VCaP (cell line): Measurements from ENCODE around the gene SLC2A6.
A peak's percentile ranks its signal among the peaks of the same experiment; 100 is the strongest.

ENCODE experiments used
- H3K27ac ChIP-seq: fragments of 450-650 bp; 2 replicates; pipeline ENCODE4 v1.5.1; 2017
- TF ChIP-seq, protein P1 (sequence below): fragments of 450-650 bp; conservative IDR thresholded peaks from 2 replicates; pipeline ENCODE4 v1.5.1; 2017; ENCODE audit warnings: mild to moderate bottlenecking, moderate library complexity

Gene SLC2A6, protein sequence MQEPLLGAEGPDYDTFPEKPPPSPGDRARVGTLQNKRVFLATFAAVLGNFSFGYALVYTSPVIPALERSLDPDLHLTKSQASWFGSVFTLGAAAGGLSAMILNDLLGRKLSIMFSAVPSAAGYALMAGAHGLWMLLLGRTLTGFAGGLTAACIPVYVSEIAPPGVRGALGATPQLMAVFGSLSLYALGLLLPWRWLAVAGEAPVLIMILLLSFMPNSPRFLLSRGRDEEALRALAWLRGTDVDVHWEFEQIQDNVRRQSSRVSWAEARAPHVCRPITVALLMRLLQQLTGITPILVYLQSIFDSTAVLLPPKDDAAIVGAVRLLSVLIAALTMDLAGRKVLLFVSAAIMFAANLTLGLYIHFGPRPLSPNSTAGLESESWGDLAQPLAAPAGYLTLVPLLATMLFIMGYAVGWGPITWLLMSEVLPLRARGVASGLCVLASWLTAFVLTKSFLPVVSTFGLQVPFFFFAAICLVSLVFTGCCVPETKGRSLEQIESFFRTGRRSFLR

DNA sequence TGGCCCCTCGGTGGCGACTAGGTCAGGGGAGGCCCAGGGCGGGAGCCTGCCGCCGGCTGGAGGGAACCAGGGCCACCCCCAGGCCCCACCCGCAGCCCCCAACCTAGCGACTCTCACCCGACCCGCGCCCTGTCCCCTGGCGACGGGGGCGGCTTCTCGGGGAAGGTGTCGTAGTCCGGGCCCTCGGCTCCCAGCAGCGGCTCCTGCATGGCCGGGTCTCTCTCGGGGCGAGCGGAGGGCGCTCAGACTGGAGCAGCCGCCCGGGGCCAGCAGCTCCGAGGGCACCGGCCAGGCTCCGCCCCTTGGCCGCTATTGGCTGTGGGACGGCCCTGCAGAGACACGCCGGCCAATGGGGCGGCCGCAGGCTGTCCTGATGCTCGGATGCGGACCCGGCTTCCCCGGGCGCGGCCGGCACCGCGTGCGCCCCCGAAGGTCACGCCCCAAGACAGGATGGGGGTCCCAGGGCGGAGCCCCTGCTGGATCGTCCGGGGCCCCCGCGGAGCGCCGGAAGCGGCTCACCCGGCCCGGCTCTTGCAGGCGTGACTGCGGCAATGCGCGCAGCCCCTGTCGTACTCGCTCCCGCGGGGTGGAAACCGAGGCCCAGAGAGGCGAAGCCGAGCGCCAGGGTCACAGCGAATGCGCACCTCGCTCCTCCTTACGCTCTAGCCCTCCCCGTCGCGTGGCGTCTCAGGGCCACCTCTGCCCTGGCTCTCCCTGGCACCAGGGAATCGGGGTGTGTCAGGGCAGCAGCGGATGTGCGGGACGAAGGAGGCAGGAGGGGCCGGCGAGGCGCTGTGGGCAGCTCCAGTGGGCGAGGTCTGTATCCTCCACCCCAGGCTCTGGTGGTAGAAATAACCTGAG is at the start of gene SLC2A6:
SLC2A6 (minus strand) TSS at position 249 of the 861 bp plus-strand sequence; CDS start at position 209, 40 bp downstream.
- peak within 1 kb of the TSS; percentile 73; the same call in 1 of the 2 replicates for H3K27ac ChIP-seq

DNA sequence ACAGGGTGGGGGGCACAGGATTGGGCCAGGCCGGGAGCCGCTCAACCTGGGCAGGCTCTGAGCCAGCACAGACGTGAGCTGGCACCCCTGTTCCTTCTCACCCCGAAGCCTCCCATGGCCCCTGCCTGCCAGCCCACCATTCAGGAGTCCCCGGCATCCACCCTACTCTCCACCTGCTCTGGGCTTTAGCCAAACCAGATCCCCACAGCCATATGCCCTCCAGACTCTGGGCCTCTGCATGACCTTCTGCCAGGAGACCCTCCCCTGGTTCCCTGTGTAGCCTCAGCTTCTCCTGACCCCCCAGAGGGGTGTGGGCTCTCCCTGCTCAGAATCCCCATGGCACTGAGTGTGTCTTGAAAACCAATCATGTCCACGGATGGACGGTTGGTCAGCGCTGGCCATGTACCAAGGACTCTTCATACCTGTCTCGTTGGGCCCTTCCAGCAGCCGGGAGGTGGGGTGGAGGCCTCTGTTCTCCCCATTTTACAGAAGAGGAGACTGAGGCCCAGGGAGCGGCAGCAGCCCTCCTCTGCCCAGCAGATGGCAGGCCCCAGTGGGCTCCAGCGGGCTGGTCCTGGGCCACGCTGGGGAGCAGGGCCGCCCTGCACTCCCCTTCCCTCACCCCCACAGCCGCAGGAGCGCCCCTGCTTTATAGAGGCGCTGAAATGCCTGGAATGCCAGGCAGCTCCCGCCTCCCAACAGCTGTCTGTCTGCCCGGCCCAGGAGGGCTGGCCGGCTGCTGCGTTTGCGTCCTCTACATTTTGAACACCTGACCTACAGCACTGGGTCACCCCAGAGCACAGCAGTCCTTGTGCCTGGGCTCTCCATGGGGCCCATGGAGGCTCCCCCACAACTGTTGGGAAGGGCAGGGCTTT is 49.3 kb upstream of the SLC2A6 start:
- TF ChIP-seq, protein P1, sequence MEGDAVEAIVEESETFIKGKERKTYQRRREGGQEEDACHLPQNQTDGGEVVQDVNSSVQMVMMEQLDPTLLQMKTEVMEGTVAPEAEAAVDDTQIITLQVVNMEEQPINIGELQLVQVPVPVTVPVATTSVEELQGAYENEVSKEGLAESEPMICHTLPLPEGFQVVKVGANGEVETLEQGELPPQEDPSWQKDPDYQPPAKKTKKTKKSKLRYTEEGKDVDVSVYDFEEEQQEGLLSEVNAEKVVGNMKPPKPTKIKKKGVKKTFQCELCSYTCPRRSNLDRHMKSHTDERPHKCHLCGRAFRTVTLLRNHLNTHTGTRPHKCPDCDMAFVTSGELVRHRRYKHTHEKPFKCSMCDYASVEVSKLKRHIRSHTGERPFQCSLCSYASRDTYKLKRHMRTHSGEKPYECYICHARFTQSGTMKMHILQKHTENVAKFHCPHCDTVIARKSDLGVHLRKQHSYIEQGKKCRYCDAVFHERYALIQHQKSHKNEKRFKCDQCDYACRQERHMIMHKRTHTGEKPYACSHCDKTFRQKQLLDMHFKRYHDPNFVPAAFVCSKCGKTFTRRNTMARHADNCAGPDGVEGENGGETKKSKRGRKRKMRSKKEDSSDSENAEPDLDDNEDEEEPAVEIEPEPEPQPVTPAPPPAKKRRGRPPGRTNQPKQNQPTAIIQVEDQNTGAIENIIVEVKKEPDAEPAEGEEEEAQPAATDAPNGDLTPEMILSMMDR: no peak
- no peak overlapping the region for H3K27ac ChIP-seq

More for the DNA sequence above, at the start of gene SLC2A6:
- TF ChIP-seq, protein P1: no peak

DNA sequence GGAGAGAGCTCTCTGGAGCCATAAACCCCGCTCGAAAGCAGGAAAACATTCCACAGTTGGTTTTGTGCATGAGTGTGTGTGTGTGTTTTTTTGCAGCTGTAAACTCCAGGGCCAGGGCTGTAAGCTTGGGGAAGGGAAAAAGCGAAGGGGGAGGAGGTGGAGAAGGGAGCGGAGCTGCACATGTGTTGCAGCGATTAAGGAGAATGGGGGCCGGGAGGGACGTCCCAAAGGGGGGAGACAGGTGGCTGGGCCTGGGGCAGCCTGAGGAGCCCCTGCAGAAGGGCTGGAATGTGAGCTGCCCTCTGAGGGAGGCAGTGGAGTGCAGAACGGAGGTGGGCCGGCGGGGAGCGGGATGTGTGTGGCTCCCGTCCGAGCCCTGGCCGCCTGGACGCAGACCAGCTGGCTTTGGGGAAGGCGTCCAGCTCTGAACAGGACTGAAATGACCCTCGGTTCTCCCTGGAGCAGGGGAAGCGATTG is 48.6 kb upstream of the SLC2A6 start:
- TF ChIP-seq, protein P1: no peak
- H3K27ac ChIP-seq: no peak overlapping the region

DNA sequence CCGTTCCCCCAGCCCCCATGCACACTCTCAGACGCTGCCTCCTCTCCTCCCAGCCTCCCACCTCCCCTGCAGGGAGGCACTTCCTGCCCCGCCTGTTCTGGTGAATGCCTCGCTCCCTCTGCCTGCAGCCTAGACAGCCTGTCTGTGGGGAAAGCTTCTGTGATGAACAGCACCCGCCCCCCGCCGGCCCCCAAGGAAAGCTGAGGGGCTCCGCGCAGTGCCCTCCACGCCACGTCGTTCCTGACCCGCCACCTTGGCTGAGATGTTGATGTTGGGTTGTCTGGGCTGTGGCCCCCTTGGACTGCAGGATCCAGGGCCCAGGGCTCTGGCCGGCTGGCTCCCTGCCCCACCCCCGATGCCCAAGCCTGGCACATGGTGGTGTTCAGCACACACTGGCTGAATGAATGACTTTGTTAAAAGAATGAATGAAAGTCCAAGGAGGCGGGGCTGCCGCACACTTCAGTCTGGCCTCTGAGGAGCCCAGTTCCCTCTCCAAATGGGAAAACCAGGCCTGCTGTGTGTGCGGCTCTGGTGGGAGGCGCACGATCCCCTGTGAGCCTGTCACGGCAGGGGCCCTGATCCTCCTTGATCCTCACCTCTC is 47.9 kb upstream of the SLC2A6 start:
- H3K27ac ChIP-seq: no peak overlapping the region
- TF ChIP-seq, protein P1: no peak

DNA sequence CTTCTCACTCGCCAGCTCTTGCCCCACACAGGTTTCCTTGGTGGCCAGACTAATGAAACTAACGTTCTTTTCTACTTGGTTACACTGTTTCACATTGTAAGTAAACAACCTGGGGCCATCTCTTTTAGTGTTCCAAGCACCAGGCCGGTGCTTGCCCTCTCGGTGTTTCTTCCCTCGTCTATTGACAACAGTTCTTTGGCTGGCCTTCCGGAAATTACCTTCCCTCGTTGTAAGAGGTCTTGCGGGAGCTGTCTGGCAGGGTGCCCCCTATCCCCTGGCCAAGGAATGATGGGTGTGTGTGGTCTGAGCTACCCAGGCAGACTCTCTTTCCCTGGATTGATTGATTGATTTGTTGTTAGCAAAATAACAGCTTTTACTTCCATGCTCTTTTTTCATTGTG is 46.8 kb upstream of the SLC2A6 start:
- no peak overlapping the region for H3K27ac ChIP-seq
- TF ChIP-seq, protein P1: no peak

DNA sequence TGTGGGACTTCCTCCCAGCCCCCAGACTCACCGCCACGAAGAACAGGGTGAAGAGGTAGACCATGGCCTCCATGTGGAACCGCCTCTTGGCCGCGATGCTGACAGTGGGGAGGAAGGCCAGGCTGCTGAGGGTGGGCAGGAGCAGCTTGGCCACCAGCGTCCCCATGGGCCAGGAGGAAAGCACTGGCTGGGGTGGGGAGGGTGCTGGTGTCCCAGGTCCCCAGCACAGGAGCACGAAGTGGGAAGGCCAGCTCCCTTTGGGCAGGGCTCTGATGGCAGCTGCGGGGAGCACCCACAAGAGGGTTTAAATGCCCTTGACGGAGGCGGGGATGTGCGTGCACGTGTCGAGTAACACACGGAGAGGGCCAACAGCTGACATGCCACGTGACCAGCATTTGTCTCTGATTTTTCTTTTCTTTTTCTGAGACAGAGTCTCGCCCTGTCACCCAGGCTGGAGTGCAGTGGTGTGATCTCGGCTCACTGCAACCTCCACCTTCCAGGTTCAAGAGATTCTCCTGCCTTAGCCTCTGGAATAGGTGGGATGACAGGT is 45.9 kb upstream of the SLC2A6 start, which contains the start of gene MYMK:
MYMK (minus strand) TSS at position 281 of the 550 bp plus-strand sequence; CDS start at position 166, 115 bp downstream.
- H3K27ac ChIP-seq: no peak within 1 kb of the TSS
- TF ChIP-seq, protein P1: no peak
